GM19455 (cell line): ENCODE data around the gene FAM168B.

Experiments
- ATAC-seq: cut with Tn5 transposase; IDR thresholded peaks from one replicate; pipeline ENCODE4 v1.9.1; 2021; ENCODE audit not compliant: unreplicated experiment

Gene FAM168B

GRCh38 chr2:131056204-131056931 is 36.9 kb downstream of the FAM168B start:
- no peak for ATAC-seq

- ATAC-seq, result no peak
Measured at GRCh38 chr2:131055169-131056065, 37.8 kb downstream of the FAM168B start.

GRCh38 chr2:131054488-131054887 is 38.8 kb downstream of the FAM168B start:
- no peak for ATAC-seq

GRCh38 chr2:131052741-131053263 is 40.5 kb downstream of the FAM168B start:
- ATAC-seq, result no peak

- ATAC-seq, result no peak
Measured at GRCh38 chr2:131050896-131051295, 42.4 kb downstream of the FAM168B start.

GRCh38 chr2:131049150-131049718 is 44.0 kb downstream of the FAM168B start:
- ATAC-seq, result no peak

- no peak for ATAC-seq
Measured at GRCh38 chr2:131048641-131049040, 44.6 kb downstream of the FAM168B start.

- ATAC-seq, result no peak
Measured at GRCh38 chr2:131047920-131048560, 45.2 kb downstream of the FAM168B start.

- ATAC-seq, result no peak
Measured at GRCh38 chr2:131046918-131047652, 46.2 kb downstream of the FAM168B start.

- no peak for ATAC-seq
Measured at GRCh38 chr2:131046028-131046917, 47.0 kb downstream of the FAM168B start.

GRCh38 chr2:131045286-131046027 is 47.8 kb downstream of the FAM168B start:
- no peak for ATAC-seq

GRCh38 chr2:131044757-131045150 is 48.5 kb downstream of the FAM168B start:
- no peak for ATAC-seq

GRCh38 chr2:131044075-131044756 is 49.0 kb downstream of the FAM168B start:
- no peak for ATAC-seq

GRCh38 chr2:131043199-131044074 is 49.8 kb downstream of the FAM168B start:
- no peak for ATAC-seq

- ATAC-seq, result no peak
Measured at GRCh38 chr2:131042148-131042775, 51.0 kb downstream of the FAM168B start.

GRCh38 chr2:131041402-131042147 is 51.7 kb downstream of the FAM168B start:
- no peak for ATAC-seq
